HEK293 (cell line): ENCODE measurements around the gene MPV17L2.

Experiments used
- CTCF ChIA-PET: fragments of 350-600 bp; formaldehyde crosslinking; extraction: SDS; loops from one replicate; lab custom pipeline; 2021; ENCODE audit warnings: antibody characterized with exemption; lab: Yijun Ruan, JAX
- POLR2A ChIA-PET: fragments of 300-600 bp; formaldehyde crosslinking; extraction: SDS; loops from one replicate; lab custom pipeline; 2020; ENCODE audit warnings: antibody characterized with exemption, inconsistent platforms; lab: Yijun Ruan, JAX
- H3K27ac ChIP-seq: fragments of 200-500 bp; sonication (Bioruptor generic); 2 replicates; pipeline ENCODE4 v1.5.1; 2014; ENCODE audit warnings: low read depth, low read length, control low read depth, inconsistent platforms; ENCODE audit errors: extremely low read depth
- H3K36me3 ChIP-seq, 2 experiments: fragments of 200-500 bp in 1 of 2; sonication (Bioruptor generic) in 1 of 2; 1 replicate in 1 of 2; 2 replicates in 1 of 2; pipeline ENCODE4 v1.5.1; 2014 to 2017; ENCODE audit warnings: inconsistent platforms in 2 of 2, low read length in 2 of 2; ENCODE audit not compliant: control insufficient read depth in 2 of 2, insufficient read depth in 1 of 2
- H3K4me1 ChIP-seq: fragments of 200-500 bp; sonication (Bioruptor generic); 2 replicates; pipeline ENCODE4 v1.5.1; 2014; ENCODE audit warnings: mild to moderate bottlenecking, low read length, inconsistent platforms; ENCODE audit not compliant: control insufficient read depth, insufficient read depth
- H3K4me3 ChIP-seq: 2 replicates; pipeline ENCODE4 v1.5.1; 2011; ENCODE audit warnings: low read depth, mild to moderate bottlenecking, control low read depth, low read length, moderate library complexity
- H3K9me3 ChIP-seq: fragments of 200-500 bp; sonication (Bioruptor generic); 2 replicates; pipeline ENCODE4 v1.5.1; 2014; ENCODE audit warnings: low read depth, low read length, inconsistent platforms; ENCODE audit not compliant: control insufficient read depth, insufficient read depth
- EGR2 ChIP-seq: fragments of 450-650 bp; formaldehyde crosslinking; IDR thresholded peaks from 2 replicates; pipeline ENCODE4 v1.5.1; 2016; ENCODE audit warnings: low read depth, missing biosample characterization, missing genetic modification characterization
- GLIS1 ChIP-seq: fragments of 450-650 bp; formaldehyde crosslinking; IDR thresholded peaks from 2 replicates; pipeline ENCODE4 v1.5.1; 2016; ENCODE audit warnings: missing biosample characterization, missing genetic modification characterization
- GLIS2 ChIP-seq: fragments of 450-650 bp; formaldehyde crosslinking; IDR thresholded peaks from 2 replicates; pipeline ENCODE4 v1.5.1; 2016; ENCODE audit warnings: missing biosample characterization, missing genetic modification characterization
- KLF16 ChIP-seq: fragments of 450-650 bp; formaldehyde crosslinking; IDR thresholded peaks from 2 replicates; pipeline ENCODE4 v1.5.1; 2017; ENCODE audit warnings: missing biosample characterization, missing genetic modification characterization
- KLF9 ChIP-seq: fragments of 450-650 bp; formaldehyde crosslinking; IDR thresholded peaks from 2 replicates; pipeline ENCODE4 v1.5.1; 2016; ENCODE audit warnings: missing biosample characterization, missing genetic modification characterization, low read depth
- PRDM1 ChIP-seq: fragments of 450-650 bp; formaldehyde crosslinking; IDR thresholded peaks from 2 replicates; pipeline ENCODE4; 2016; ENCODE audit warnings: missing biosample characterization, missing genetic modification characterization
- SP2 ChIP-seq: fragments of 450-650 bp; formaldehyde crosslinking; IDR thresholded peaks from 2 replicates; pipeline ENCODE4 v1.5.1; 2016; ENCODE audit warnings: missing biosample characterization, missing genetic modification characterization
- SP3 ChIP-seq: fragments of 450-650 bp; formaldehyde crosslinking; IDR thresholded peaks from 2 replicates; pipeline ENCODE4 v1.5.1; 2016; ENCODE audit warnings: missing biosample characterization, missing genetic modification characterization
- ZBTB20 ChIP-seq: fragments of 450-650 bp; formaldehyde crosslinking; IDR thresholded peaks from 2 replicates; pipeline ENCODE4 v1.5.1; 2016; ENCODE audit warnings: missing biosample characterization, missing genetic modification characterization
- ZFHX2 ChIP-seq: fragments of 450-650 bp; formaldehyde crosslinking; conservative IDR thresholded peaks from 2 replicates; pipeline ENCODE4 v1.5.1; 2016; ENCODE audit warnings: missing biosample characterization, missing genetic modification characterization
- ZIC2 ChIP-seq: fragments of 450-650 bp; formaldehyde crosslinking; IDR thresholded peaks from 2 replicates; pipeline ENCODE4 v1.5.1; 2016; ENCODE audit warnings: missing biosample characterization, missing genetic modification characterization
- ZNF16 ChIP-seq: fragments of 450-650 bp; formaldehyde crosslinking; IDR thresholded peaks from 2 replicates; pipeline ENCODE4 v1.5.1; 2016; ENCODE audit warnings: low read depth, missing biosample characterization, missing genetic modification characterization
- ZNF266 ChIP-seq: fragments of 450-650 bp; formaldehyde crosslinking; IDR thresholded peaks from 2 replicates; pipeline ENCODE4 v1.5.1; 2016; ENCODE audit warnings: missing biosample characterization, missing genetic modification characterization, low read depth
- ZNF426 ChIP-seq: fragments of 450-650 bp; formaldehyde crosslinking; IDR thresholded peaks from 2 replicates; pipeline ENCODE4 v1.5.1; 2017; ENCODE audit warnings: missing biosample characterization, missing genetic modification characterization, mild to moderate bottlenecking, inconsistent platforms, moderate library complexity
- TF ChIP-seq, protein P1 (sequence below): fragments of 450-650 bp; formaldehyde crosslinking; IDR thresholded peaks from 2 replicates; pipeline ENCODE4 v1.5.1; 2016; ENCODE audit warnings: missing biosample characterization, missing genetic modification characterization
- TF ChIP-seq, protein P2 (sequence below): fragments of 450-650 bp; formaldehyde crosslinking; IDR thresholded peaks from 2 replicates; pipeline ENCODE4 v1.5.1; 2016; ENCODE audit warnings: missing biosample characterization, missing genetic modification characterization
- TF ChIP-seq, protein P3 (sequence below): fragments of 450-650 bp; formaldehyde crosslinking; IDR thresholded peaks from 2 replicates; pipeline ENCODE4 v1.5.1; 2016; ENCODE audit warnings: missing biosample characterization, missing genetic modification characterization
- TF ChIP-seq, protein P4 (sequence below): IDR thresholded peaks from 2 replicates; pipeline ENCODE4 v1.6.1; 2011; ENCODE audit warnings: mild to moderate bottlenecking, low read depth, low read length, borderline replicate concordance

Gene MPV17L2

DNA sequence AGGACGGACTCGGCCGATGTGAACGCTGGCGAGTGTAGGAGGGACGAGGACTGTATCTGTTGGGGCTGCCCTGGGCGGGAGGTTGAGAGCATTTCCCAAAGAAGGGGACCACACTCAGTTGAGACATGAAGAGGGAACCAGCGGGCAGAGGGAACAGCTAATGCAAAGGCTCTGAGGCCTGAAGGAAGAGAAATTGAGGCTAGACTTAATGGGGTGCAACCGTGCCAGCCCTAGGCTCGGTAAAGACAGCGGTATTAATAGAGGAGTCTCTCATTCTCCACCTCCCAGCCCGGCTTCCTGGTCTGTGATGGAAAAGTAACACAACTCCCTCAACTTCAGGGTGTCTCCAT, 1.1 kb downstream of the MPV17L2 start:
- Histone ChIP-seq H3K27ac (no peak overlapping the region), H3K4me1 (no peaks in the 10 kb centered on the region), H3K36me3 (peaks cover 0 to 24% of the 10 kb centered on the region in 2 experiments; a peak in 2 of 3 replicates), H3K4me3 (peak overlapping the region; percentile 76; the same call in 1 of the 2 replicates), H3K9me3 (no peaks in the 10 kb centered on the region)
- CTCF ChIA-PET = interaction anchor here (1.3 to 1.4 kb wide), 2 partner anchors 26 to 61 kb away, joined by 3 to 4 read pairs; a partner anchor contains a TSS
- TF ChIP-seq, protein P1, sequence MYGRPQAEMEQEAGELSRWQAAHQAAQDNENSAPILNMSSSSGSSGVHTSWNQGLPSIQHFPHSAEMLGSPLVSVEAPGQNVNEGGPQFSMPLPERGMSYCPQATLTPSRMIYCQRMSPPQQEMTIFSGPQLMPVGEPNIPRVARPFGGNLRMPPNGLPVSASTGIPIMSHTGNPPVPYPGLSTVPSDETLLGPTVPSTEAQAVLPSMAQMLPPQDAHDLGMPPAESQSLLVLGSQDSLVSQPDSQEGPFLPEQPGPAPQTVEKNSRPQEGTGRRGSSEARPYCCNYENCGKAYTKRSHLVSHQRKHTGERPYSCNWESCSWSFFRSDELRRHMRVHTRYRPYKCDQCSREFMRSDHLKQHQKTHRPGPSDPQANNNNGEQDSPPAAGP (tag by site-specific recombination) = no peak
- TF ChIP-seq, protein P2, sequence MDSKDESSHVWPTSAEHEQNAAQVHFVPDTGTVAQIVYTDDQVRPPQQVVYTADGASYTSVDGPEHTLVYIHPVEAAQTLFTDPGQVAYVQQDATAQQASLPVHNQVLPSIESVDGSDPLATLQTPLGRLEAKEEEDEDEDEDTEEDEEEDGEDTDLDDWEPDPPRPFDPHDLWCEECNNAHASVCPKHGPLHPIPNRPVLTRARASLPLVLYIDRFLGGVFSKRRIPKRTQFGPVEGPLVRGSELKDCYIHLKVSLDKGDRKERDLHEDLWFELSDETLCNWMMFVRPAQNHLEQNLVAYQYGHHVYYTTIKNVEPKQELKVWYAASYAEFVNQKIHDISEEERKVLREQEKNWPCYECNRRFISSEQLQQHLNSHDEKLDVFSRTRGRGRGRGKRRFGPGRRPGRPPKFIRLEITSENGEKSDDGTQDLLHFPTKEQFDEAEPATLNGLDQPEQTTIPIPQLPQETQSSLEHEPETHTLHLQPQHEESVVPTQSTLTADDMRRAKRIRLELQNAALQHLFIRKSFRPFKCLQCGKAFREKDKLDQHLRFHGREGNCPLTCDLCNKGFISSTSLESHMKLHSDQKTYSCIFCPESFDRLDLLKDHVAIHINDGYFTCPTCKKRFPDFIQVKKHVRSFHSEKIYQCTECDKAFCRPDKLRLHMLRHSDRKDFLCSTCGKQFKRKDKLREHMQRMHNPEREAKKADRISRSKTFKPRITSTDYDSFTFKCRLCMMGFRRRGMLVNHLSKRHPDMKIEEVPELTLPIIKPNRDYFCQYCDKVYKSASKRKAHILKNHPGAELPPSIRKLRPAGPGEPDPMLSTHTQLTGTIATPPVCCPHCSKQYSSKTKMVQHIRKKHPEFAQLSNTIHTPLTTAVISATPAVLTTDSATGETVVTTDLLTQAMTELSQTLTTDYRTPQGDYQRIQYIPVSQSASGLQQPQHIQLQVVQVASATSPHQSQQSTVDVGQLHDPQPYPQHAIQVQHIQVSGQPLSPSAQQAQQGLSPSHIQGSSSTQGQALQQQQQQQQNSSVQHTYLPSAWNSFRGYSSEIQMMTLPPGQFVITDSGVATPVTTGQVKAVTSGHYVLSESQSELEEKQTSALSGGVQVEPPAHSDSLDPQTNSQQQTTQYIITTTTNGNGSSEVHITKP (tag by site-specific recombination) = 0 out of 2 replicates have a peak, but pooled peaks have one; percentile 24
- POLR2A ChIA-PET = interaction anchor here (0.6 kb wide), 2 partner anchors 21 to 170 kb away, joined by 3 to 5 read pairs; no protein-coding TSS in a partner anchor

DNA sequence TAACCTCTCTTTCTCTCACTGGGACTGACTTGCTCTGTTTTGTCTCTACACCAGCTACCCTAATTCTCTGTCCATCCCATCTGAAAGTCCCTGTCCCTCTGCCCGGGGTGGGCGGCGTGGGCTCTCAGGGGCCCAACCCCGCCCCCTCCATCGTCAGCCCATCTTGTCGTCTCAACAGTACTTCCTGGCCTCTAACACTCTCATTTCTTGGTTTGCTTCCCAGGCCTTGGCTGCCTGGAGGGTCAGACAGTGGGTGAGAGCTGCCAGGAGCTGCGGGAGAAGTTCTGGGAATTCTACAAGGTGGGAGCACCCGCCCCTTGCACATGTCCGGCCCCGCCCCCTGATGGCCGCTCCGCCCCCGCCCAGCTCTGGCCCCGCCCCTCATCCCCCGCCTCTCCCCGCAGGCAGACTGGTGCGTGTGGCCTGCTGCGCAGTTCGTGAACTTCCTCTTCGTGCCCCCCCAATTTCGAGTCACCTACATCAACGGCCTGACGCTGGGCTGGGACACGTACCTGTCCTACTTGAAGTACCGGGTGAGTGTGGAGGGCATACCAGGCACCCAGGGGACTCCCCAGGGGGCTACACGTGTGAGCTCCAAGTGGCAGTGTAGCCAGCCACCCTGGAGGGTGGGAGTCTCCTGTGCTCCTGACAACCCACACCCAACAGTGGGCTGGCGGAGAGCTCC, 1.7 kb downstream of the MPV17L2 start:
- H3K4me3 ChIP-seq = no peak overlapping the region
- CTCF ChIA-PET = interaction anchor here (0.5 to 1.4 kb wide), 4 partner anchors 9 to 60 kb away, joined by 3 to 4 read pairs (median 3); a partner anchor contains a TSS
- H3K36me3 ChIP-seq = peaks cover 3 to 24% of the 10 kb centered on the region in 2 experiments; a peak in 2 of 3 replicates
- no peaks in the 10 kb centered on the region for H3K4me1 ChIP-seq
- no peaks in the 10 kb centered on the region for H3K9me3 ChIP-seq
- POLR2A ChIA-PET = interaction anchor here (0.6 to 0.7 kb wide), 5 partner anchors 22 to 170 kb away, joined by 3 to 5 read pairs (median 3); a partner anchor contains a TSS
- TF ChIP-seq ZNF426 (tag by site-specific recombination) = no peak
- TF ChIP-seq, protein P3, sequence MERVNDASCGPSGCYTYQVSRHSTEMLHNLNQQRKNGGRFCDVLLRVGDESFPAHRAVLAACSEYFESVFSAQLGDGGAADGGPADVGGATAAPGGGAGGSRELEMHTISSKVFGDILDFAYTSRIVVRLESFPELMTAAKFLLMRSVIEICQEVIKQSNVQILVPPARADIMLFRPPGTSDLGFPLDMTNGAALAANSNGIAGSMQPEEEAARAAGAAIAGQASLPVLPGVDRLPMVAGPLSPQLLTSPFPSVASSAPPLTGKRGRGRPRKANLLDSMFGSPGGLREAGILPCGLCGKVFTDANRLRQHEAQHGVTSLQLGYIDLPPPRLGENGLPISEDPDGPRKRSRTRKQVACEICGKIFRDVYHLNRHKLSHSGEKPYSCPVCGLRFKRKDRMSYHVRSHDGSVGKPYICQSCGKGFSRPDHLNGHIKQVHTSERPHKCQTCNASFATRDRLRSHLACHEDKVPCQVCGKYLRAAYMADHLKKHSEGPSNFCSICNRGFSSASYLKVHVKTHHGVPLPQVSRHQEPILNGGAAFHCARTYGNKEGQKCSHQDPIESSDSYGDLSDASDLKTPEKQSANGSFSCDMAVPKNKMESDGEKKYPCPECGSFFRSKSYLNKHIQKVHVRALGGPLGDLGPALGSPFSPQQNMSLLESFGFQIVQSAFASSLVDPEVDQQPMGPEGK (tag by site-specific recombination) = 0 out of 2 replicates have a peak, but pooled peaks have one; percentile 35
- TF ChIP-seq SP3 (tag by site-specific recombination) = peak; percentile 47; the same call in 1 of the 2 replicates
- peak; percentile 56 for TF ChIP-seq KLF16 (tag by site-specific recombination)
- TF ChIP-seq ZIC2 = peak; percentile 66
- TF ChIP-seq, protein P4, sequence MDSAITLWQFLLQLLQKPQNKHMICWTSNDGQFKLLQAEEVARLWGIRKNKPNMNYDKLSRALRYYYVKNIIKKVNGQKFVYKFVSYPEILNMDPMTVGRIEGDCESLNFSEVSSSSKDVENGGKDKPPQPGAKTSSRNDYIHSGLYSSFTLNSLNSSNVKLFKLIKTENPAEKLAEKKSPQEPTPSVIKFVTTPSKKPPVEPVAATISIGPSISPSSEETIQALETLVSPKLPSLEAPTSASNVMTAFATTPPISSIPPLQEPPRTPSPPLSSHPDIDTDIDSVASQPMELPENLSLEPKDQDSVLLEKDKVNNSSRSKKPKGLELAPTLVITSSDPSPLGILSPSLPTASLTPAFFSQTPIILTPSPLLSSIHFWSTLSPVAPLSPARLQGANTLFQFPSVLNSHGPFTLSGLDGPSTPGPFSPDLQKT = no peak
- TF ChIP-seq SP2 = peak; percentile 67
- TF ChIP-seq GLIS2 (tag by site-specific recombination) = peak; percentile 69
- no peak for TF ChIP-seq ZBTB20 (tag by site-specific recombination)
- peak; percentile 39; the same call in 1 of the 2 replicates for TF ChIP-seq PRDM1 (tag by site-specific recombination)
- peak; percentile 92 for TF ChIP-seq GLIS1 (tag by site-specific recombination)
- TF ChIP-seq, protein P2 (tag by site-specific recombination) = 0 out of 2 replicates have a peak, but pooled peaks have one; percentile 4
- peak; percentile 50 for TF ChIP-seq EGR2 (tag by site-specific recombination)
- peak; percentile 69; the same call in 1 of the 2 replicates for TF ChIP-seq KLF9 (tag by site-specific recombination)
- no peak for TF ChIP-seq ZNF16 (tag by site-specific recombination)
- TF ChIP-seq ZNF266 (tag by site-specific recombination) = no peak
- peak; percentile 63; the same call in 1 of the 2 replicates for TF ChIP-seq ZFHX2 (tag by site-specific recombination)
- H3K27ac ChIP-seq = no peak overlapping the region
